DMS153 (cell line): ENCODE measurements around the gene RPL13A.
"Not testable (repeated sequence)": the region's sequence is repeated elsewhere in the genome, so short reads cannot be mapped to it uniquely, and the experiment has no call there.

Source experiments
- DNase-seq: peaks from one replicate; lab custom pipeline; 2025; lab: John Stamatoyannopoulos, UW

Gene RPL13A

DNA sequence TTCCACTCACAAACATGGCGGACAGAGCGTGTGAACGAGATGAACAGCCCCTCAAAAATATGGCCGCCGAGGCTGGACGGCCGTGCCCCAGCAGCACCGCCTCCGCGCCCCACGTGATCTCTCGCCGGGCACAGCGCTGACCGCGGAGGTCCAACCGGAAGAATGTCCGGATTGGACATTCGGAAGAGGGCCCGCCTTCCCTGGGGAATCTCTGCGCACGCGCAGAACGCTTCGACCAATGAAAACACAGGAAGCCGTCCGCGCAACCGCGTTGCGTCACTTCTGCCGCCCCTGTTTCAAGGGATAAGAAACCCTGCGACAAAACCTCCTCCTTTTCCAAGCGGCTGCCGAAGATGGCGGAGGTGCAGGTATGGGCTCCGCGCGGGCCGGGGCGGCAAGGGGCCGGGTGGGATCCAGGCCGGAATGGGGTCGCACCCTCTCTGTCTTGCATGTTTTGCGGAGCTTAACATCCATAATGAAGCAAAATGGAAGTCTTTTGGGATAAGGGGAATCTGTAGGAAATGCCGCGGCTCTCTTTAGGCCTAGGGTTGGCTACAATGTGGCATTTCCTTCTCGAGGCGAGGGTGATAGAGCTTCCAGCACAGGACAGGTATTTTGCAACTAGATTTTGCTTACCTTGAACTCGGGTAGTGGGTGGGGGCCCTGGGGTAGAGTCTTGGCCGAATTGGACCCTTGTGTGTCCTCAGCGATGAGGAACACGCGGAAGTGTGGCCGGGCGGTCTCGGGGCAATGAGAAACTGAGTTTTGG lies at the start of gene RPL13A:
Gene RPL13A, plus strand, starts transcription at position 332 of the 769 bp plus-strand sequence. Its CDS starts 22 bp downstream, at position 354.
- peak; percentile 99 for DNase-seq

DNA sequence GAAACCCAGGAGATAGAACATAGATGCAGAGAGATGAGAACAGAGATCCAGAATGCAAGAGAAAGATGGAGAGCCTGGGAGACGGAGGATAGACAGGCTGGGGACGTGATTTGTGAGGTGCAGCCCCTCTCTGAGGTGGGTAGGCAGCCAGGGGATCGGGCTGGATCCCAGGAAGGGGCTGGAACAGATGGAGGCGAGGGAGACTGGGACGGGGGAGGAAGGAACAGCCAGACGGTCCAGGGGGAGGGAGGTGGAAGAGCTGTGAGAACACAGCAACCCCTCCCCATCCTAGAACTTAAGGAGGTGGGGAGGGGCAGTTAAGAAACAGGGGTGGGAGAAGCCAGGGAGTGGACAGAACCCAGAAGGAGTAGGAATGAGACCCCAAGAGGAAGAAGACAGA lies 49.1 kb upstream of the RPL13A start:
- DNase-seq = no peak

DNA sequence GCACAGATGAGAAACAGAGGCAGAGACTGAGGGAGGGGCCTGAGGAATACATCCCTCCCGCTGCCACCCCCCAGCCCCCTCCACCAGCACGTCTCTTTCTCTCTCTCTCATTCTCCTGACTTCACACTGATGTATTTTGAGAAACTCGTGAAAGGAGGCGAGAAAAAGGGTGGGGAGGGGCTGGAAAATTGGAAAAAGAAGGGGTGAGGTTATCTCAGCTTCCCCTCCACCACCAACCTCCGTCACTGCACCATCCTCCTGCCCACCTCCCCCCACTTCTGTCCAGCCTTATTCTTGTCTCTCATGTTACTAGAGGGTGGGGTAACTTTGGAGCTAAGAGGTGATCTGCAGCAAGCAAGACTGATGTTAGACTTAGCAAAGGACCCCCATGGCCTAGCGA lies 47.6 kb upstream of the RPL13A start:
- no peak for DNase-seq

DNA sequence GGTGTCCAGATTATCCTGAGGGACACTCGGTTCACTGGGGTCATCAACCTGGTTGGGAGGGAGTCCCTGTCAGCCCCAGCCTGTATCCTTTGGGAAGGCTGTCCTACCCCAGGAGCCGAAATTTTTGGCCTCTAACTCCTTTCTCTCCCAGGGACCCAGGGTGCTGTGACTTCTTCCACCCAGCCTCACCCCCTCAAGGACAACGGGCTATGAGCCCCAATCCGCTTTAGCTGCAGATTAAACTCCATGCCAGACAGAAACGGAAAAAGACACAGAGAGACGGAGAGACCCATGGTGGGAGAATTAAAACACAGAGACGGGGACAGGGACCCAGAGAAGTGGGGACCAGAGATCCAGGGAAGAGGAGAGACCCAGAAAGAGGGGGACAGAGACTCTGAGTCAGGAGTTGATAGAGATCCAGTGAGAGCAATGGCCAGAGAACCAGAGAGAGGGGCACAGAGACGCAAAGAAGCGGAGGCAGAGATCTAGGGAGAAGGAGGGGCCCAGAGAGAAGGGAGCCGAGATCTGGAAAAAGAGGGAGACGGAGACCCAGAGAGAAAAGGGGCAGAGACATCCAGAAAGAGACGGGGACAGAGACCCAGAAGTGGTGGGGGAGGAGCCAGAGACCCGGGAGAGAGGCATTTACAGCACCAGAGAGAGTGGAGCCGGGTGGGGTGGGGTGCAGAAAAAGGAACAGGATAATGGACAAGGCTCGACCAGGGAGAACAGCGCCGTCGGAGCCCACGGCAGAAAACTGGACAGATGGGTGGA lies 46.8 kb upstream of the RPL13A start:
- DNase-seq = no peak

DNA sequence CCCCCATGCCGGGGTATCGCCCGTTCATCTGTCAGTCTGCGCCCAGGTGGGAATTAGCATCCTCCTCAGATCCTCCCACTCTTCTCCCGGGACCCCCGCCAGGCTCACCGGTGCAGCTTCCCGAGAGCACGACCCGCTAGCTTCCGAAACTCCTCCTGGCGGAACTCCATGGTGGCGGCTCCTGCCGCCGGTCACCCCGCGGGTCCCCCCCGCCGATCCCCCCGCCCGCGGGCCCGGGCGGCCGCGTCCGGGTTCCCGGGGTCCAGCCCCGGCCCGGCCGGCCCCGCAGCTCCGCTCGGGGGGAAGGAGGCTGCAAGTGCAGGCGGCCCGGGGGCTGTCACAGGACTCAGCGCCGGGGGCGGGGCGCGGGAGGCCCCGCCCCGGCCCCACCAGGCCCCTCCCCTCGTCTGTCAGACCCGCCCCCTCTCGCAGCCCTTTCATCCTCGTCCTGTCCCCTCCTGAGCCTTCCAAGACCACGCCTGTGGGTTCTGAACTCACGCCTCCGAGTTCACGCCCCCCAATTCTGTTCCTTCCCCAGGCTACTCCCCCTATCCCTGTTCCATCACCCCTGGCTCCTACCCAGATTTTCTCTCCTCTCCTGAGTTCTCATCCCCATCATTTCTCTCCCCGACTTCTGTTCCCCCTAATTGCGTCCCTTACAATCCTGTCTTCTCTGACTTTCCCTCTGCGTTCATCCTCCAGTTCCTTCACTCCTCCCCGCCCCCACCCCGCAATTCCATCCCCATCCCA lies 46.0 kb upstream of the RPL13A start, which contains the start of gene SLC17A7:
Gene SLC17A7, minus strand, starts transcription at position 318 of the 750 bp plus-strand sequence. Its CDS starts 148 bp downstream, at position 170.
- no peak for DNase-seq

DNA sequence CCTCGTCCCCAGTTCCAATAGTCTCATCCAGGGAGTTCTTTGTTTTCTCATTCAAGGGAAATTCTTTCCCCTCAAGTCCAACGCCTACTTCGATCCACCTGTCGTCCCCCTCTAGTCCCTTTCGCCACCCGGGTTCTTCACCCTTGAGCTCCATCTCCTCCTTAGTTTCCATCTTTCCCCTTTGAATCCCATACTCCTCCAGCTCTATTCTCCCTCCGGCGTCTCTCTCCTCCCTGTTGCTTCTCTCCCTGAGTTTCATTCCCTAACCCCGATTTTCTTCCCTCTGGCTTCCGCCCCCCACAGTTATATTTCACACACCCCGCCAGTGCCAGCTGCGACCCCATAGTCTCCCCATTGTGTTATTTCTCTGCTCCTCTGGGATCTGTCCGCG lies 45.5 kb upstream of the RPL13A start:
- DNase-seq = no peak

DNA sequence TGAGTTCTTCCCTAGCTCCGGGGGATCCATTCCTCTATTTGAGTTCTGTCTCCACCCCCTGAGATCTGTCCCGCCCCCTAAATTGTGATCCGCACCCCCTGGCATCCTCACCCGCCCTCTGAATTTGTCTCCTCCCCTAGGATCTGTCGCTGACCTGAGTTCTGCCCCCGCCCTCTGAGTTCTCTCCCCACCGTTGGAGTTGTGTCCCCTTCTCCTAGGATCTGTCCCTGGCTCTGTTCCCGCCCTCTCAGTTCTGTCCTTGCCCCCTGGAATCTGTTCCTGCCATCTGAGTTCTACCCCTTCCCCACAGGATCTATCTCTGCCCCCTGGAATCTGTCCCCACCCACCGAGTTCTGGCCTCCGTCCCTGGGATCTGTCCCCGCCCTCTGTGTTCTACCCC lies 45.1 kb upstream of the RPL13A start:
- no peak for DNase-seq

DNA sequence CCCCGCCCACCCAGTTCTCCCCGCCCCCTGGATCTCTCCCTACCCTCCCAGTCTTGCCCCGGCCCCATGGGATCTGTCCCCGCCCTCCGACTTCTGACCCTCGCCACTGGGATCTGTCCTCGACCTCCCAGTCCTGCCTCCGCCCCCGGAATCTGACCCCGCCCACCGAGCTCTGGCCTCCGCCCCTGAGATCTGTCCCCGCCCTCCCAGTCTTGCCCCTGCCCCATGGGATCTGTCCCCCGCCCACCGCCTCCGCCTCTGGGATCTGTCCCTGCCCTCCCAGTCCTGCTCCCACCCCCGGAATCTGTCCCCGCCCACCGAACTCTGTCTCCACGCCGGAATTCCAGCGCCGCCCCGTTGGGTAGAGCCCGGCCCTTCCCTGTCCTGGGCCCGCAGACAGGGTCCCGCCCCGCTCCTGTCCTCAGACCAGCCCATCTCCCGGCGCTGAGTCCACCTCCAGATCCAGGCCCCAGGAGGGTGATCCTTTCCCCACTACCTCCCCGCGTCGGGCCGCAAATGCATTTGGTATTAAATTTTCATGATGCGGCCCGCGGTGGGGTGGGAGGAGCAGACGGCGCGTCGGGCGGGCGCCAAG lies 44.5 kb upstream of the RPL13A start:
- DNase-seq = peak; percentile 56

DNA sequence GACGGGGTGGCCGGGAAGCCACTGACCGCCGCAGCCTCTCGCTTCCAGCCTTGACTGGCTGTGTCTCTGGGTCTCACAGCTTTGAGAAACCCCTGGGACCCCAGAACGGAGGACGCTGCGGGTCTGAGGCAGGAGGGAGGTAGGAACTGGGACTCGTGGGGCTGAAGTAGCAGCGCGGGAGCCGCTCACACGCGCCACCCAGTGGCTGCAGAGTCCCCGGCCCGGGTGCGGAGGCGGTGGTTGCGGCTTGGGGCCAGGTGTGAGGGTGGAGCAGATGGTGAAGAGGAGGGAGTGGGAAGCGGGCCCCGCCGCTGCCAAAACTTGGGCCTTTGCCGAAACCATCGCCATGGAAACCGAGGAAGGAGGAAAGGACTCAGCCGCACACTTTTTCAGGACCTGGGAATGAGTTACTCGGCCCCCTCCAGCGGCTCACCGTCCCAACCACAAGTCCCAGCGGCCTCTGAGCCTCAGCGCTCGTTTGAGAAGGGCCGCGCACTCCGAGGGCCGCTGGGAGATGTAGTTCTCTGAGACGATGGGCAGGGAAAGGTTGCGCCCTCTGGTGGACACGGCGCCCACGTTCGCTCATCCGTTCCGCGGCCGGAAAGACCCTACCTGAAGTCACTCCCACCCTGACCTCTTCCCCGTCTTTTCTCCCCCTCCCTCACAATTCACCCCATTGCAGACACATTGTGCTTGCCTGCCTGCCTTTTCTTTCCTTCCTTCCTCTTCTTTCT lies 43.9 kb upstream of the RPL13A start:
- DNase-seq = peak; percentile 89

DNA sequence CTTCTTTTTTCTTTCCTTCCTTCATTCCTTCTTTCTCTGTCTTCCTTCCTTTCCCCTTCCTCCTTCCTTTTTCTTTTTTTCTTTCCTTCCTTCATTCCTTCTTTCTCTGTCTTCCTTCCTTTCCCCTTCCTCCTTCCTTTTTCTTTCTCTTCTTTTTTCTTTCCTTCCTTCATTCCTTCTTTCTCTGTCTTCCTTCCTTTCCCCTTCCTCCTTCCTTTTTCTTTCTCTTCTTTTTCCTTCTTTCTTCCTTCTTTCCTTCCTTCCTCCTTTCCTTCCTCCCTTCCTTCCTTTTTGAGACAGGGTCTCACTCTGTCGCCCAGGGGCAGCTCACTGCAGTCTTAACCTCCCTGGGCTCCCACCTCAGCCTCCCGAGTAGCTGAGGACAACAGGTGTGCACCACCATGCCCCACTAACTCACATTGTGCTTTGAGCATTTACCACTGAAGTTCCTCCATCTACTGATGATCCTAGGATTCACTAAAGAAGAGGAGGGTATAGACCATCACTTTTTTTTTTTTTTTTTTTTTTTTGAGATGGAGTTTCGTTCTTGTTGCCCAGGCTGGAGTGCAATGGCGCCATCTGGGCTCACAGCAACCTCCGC lies 43.2 kb upstream of the RPL13A start:
- DNase-seq = not testable (repeated sequence)

DNA sequence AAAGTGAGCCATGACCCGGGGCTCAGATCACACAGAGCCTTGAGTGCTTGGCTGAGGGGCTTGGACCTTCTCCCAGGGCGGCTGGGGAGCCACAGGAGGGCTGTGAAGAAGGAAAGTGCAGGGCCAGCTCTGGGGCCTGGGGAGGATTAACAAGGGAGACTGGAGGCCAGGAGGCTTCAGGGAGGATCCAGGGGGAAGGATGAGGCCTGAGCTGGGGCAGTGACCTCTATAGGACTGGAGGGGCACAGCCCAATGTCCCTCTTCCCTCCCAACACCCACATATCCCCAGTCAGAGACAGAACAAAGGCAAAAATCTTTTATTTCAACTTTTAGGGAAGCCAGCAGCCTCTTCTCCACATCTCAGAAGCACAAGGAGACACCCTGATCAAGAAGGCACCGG lies 41.4 kb upstream of the RPL13A start:
- no peak for DNase-seq

DNA sequence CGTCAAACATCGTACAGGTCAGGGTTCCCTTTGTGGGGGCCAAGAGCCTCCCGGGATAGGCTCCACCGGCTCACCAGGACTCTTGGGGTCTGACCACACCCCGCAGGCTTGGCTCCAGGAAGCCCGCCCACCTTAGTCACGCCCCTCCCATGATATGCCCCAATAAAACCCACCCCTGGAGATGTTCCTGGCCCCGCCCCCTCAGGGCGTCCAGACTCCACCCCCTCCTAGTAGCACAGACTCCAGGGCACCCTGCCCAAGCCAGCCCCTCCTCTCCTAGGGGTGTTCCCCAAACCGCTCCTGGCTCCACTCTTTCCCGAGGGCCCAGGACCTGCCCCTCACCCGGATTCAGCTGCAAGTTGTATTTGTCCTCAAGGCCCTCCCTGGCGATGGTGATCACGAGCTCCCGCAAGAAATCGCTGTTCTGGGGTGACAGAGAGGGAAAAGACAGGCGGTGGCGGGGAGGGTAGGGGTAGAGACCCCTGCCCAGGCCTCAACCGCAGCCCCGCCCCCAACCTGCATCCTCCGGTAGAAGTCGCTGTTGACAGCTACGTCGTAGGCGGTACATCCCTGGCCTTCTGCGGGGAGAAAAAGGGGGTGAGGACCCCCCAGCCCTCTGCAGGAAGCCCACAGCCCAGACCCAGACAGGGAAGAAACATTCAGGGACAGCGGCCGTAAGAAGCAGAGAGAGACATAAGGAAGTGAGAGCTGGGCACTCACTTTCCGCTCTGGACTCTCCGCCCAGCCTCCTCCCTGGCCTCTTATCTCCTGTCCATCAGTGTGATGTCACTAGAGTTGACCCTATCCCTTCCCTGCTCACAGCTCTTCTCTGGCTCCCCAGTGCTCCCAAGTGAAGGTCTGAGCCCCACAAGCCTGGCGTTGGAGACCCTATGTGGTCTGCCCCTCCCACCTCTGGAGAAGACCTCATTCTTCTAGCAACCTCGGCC lies 39.6 kb upstream of the RPL13A start:
- no peak for DNase-seq

DNA sequence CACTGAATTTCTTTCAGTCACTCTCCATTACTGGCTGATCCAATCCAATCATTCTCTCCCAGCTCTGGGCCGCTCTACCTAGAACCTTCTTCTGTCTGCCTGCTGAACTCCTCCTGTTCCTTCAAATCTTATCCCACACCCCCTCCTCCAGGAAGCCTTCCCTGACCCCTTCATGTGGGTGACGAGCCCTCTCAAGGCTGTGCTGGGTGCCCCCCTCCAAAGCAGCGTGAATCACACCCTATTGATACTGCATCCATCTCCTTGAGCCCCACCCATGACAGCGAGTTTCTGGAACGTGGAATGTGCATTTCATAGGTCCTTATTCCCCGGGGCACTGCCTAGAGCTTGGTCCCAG lies 39.0 kb upstream of the RPL13A start:
- no peak for DNase-seq

DNA sequence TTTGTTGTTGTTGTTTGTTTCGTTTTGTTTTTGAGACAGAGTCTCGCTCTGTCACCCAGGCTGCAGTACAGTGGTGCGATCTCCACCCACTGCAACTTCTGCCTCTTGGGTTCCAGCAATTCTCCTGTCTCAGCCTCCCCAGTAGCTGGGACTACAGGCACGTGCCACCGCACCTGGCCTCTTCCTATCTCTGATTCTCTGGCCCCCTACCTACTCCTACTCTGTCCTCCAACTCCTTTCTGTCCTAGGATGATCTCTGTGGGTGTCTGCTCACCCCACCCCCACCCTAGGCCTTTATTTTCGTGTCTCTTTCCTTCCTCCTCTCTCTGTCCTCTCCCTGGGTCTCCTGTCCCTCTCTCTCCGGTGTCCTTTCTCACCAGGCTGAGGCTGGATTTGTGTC lies 37.0 kb upstream of the RPL13A start:
- DNase-seq = no peak

DNA sequence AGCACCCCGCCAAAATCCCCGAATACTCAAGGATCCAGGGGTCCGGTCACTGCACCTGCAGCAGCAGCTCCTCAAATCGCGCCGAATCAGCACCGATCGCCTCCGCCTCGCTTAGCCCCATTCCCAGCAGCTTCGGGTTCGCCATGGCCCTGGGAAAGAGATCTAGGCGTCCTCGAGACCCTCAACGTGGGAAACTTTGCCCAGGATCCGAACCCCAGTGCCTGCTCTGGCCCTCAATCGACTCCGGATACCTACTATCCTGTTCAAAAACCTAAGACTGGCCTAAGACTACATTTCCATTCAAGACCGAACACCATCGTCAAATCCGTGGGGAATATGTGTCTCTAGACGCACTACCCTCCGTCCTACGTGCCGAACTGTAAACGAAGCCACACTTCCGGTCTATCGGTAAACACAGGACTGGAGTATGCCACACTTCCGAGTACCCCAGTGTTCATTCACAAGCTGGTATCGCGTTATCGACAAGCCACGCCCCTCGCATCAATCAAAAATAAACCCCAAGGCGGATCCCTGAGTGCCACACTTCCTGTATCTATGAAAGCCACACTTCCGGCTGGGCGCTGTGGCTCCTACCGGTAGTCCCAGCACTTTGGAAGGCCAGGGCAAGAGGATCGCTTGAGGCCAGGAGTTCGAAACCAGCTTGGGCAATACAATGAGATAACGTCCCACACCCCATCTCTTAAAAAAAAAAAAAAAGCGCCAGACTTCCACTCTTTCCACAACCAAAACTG lies 35.8 kb upstream of the RPL13A start, which contains the start of gene PIH1D1:
Gene PIH1D1, minus strand, starts transcription at position 385 of the 752 bp plus-strand sequence. Its CDS starts 240 bp downstream, at position 145.
- DNase-seq = peak; percentile 99

DNA sequence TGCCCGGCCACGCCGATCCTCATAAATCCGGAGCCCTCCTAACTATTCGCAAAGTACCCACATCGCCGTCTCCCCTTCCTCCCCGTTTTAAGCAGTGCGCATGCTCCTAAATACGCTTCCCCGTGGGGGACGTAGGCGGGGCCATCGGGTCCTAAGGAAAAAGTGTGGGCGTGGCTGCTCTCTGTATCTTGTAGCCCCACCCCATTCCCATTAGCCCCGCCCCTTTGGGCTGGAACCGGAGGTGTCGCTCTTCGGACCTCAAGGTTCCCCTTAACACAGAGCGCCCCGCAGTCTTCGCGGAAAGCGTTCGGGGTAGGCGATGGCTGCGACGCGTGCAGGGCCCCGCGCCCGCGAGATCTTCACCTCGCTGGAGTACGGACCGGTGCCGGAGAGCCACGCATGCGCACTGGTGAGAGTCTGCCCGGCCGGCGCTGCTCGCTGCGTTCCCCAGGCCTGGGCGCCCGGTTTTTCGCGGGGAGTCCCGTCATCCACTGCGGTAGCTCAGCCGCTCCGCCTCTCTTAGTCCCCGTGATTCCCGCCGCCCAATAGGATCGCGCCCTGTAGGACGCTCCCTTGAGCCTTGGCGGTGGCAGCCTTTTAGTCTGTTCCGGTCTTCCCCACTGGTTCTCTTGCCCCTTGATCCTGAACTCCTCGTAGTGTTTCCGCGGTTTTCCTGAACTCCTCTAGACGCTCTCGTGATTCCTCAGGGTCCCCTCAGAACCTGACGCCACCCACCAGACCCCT lies 34.2 kb upstream of the RPL13A start, which contains the start of gene ALDH16A1:
Gene ALDH16A1, plus strand, starts transcription at position 213 of the 744 bp plus-strand sequence. Its CDS starts 107 bp downstream, at position 320.
- peak; percentile 97 for DNase-seq

DNA sequence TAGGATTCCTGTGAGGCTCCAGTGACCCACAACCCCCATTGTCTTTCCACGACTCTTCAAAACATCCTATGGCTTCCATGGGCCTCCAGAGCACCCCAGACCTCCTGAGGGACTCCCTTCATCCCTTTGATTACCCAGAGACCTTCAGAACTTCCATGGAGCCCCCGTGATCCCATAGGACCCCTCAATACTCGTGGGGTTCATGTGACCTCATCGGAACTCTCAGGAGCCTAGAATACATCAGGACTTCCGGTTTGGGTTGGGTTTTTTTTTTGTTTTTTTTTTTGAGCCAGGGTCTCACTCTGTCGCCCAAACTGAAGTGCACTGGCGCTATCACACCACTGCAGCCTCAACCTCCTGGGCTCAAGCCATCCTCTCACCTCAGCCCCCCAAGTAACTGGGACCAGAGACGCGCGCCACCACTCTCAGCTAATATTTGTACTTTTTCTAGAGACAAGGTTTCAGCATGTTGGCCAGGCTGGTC lies 33.6 kb upstream of the RPL13A start:
- DNase-seq = no peak

DNA sequence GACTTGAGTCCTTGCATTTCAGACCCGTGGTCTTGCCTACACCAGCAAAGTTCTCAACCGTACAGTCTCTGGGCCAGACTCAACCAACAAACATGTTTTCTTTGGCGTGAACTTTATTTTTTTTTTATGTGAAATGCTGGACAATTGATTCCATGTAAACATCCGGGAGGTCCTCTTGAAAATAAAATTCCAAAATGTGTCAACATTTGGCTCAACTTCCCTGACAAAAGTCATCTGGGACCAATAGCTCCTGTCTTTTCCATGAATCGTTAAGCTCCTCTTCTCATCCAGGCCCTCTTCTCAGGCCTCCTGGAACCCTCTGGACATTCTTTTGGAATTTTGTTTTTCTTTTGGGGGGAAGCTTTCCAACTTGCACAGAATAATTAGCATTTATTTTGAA lies 31.6 kb upstream of the RPL13A start:
- DNase-seq = no peak
